GM12878 (cell line): ENCODE results near the gene SOD2. TPM values are rescaled to one million over a fixed set of nuclear protein-coding genes. Genes with fewer than 3 reads are reported as not detected.

Experiments used
- CBX3 ChIP-seq: fragments of 200-600 bp; sonication (generic); IDR thresholded peaks from 2 replicates; pipeline ENCODE4 v1.6.1; 2016; ENCODE audit warnings: low read depth, borderline replicate concordance
- E2F4 ChIP-seq: IDR thresholded peaks from 2 replicates; pipeline ENCODE4 v1.6.1; 2012; ENCODE audit warnings: low read depth, low read length, improper control_type of control experiment
- RELB ChIP-seq: fragments of 450-650 bp; IDR thresholded peaks from 2 replicates; pipeline ENCODE4 v1.6.1; 2017; ENCODE audit warnings: low read depth, mild to moderate bottlenecking, moderate library complexity
- SREBF1 ChIP-seq: IDR thresholded peaks from 2 replicates; pipeline ENCODE4 v1.6.1; 2012; ENCODE audit warnings: mild to moderate bottlenecking, low read length
- SUPT20H ChIP-seq: IDR thresholded peaks from 2 replicates; pipeline ENCODE4 v1.6.1; 2011; ENCODE audit warnings: low read depth, mild to moderate bottlenecking, low read length, moderate library complexity, borderline replicate concordance; ENCODE audit not compliant: control insufficient read depth
- ZNF592 ChIP-seq: fragments of 450-650 bp; IDR thresholded peaks from 2 replicates; pipeline ENCODE4 v1.6.1; 2017; ENCODE audit warnings: mild to moderate bottlenecking, moderate library complexity
- polyA plus RNA-seq, 11 experiments: library from polyadenylated mRNA; depleted of rRNA in 4 of 11; unstranded in 6 of 11; stranded (reverse) in 5 of 11; fragments of >200 nt; fragmentation: Nextera tagmentation in 4 of 11; fragmentation: Illumina TruSeq in 1 of 11; extraction: Ambion mirVana in 4 of 11; extraction: Trizol in 1 of 11; gene quantifications; 1 replicate in 1 of 11; 2 replicates in 10 of 11; pipeline versions ENCODE4 v1.2.1 to v1.2.3, GENCODE V29; 2011 to 2016; ENCODE audit warnings: inconsistent platforms in 2 of 11, missing spikeins in 2 of 11, low read depth in 1 of 11
- total RNA-seq, 4 experiments: library from RNA; depleted of rRNA in 3 of 4; stranded (reverse); fragments of >200 nt in 3 of 4; fragmentation: Illumina TruSeq in 1 of 4; extraction: Trizol in 1 of 4; gene quantifications; 2 replicates each; pipeline versions ENCODE4 v1.2.1 to v1.2.3, GENCODE V29; 2013 to 2021

SOD2 gene
- total and polyA plus RNA-seq, 10 of the 15 experiments (the other 5 are each of a cell fraction or from before 2014, with no cell fraction given) = 12.1 to 55.8 (median 39.1) TPM

GRCh38 chr6:159686040-159686439, 7.0 kb downstream of the SOD2 start (continued):
- TF ChIP-seq ZNF592 = no peak
- TF ChIP-seq CBX3 = no peak
- TF ChIP-seq SUPT20H = no peak
- TF ChIP-seq RELB = no peak
- TF ChIP-seq E2F4 = no peak
- TF ChIP-seq SREBF1 = no peak
